SJCRH30 (cell line): Measurements from ENCODE around the gene GPRIN2. TPM values are rescaled to one million over a fixed set of nuclear protein-coding genes. Genes with fewer than 3 reads are reported as not detected.

Experiments used
- DNase-seq, 2 experiments: peaks; one replicate each; pipeline ENCODE4 v3.0.0-alpha.2; 2015 to 2020
- H3K27ac ChIP-seq: fragments of 250-450 bp; sonication (Bioruptor Pico); 2 replicates; pipeline ENCODE4 v1.5.1; 2020; ENCODE audit warnings: mild to moderate bottlenecking, moderate library complexity
- H3K27me3 ChIP-seq: fragments of 250-450 bp; sonication (Bioruptor Pico); 2 replicates; pipeline ENCODE4 v1.5.1; 2020; ENCODE audit warnings: mild to moderate bottlenecking, moderate library complexity
- H3K36me3 ChIP-seq: fragments of 250-450 bp; sonication (Bioruptor Pico); 2 replicates; pipeline ENCODE4 v1.5.1; 2020; ENCODE audit warnings: mild to moderate bottlenecking, moderate library complexity
- H3K4me1 ChIP-seq: fragments of 250-450 bp; sonication (Bioruptor Pico); 2 replicates; pipeline ENCODE4 v1.5.1; 2020; ENCODE audit warnings: mild to moderate bottlenecking, moderate library complexity
- H3K4me3 ChIP-seq: fragments of 250-450 bp; sonication (Bioruptor Pico); 2 replicates; pipeline ENCODE4 v1.5.1; 2020; ENCODE audit warnings: mild to moderate bottlenecking, moderate library complexity
- H3K9me3 ChIP-seq: fragments of 250-450 bp; sonication (Bioruptor Pico); replicated peaks from 2 replicates; pipeline ENCODE4 v1.5.1; 2020; ENCODE audit warnings: mild to moderate bottlenecking, moderate library complexity
- total RNA-seq: library from RNA; depleted of rRNA; stranded (reverse); fragments of >200 nt; shearing (Covaris generic); gene quantifications from 2 replicates; pipeline ENCODE4 v1.2.3, GENCODE V29; 2014

The GPRIN2 gene
- total RNA-seq, 1 experiment from 2014 or later: not detected

- Histone ChIP-seq H3K9me3 (no peaks in the 10 kb centered on the region), H3K27ac (no peak overlapping the region), H3K36me3 (no peaks in the 10 kb centered on the region), H3K27me3 (no peaks in the 10 kb centered on the region), H3K4me3 (no peak overlapping the region), H3K4me1 (peaks cover 25% of the 10 kb centered on the region)
- no peak for DNase-seq
These were observed 30.4 kb downstream of the GPRIN2 start for GRCh38 chr10:46525824-46526681.

GRCh38 chr10:46525177-46525823 lies 31.2 kb downstream of the GPRIN2 start:
- Histone ChIP-seq H3K27ac (peak overlapping the region; percentile 82; the same call in 1 of the 2 replicates), H3K9me3 (no peaks in the 10 kb centered on the region), H3K4me3 (no peak overlapping the region), H3K27me3 (no peaks in the 10 kb centered on the region), H3K4me1 (peaks cover 32% of the 10 kb centered on the region), H3K36me3 (no peaks in the 10 kb centered on the region)
- peak in 1 of 2 experiments; percentile 14 for DNase-seq

GRCh38 chr10:46524472-46525176 lies 31.8 kb downstream of the GPRIN2 start:
- H3K27me3 ChIP-seq: no peaks in the 10 kb centered on the region
- no peaks in the 10 kb centered on the region for H3K9me3 ChIP-seq
- DNase-seq: peak; percentile 43 to 45
- no peaks in the 10 kb centered on the region for H3K36me3 ChIP-seq
- peak overlapping the region; percentile 13; the same call in 1 of the 2 replicates for H3K4me3 ChIP-seq
- H3K27ac ChIP-seq: peak overlapping the region; percentile 82
- H3K4me1 ChIP-seq: peaks cover 35% of the 10 kb centered on the region

GRCh38 chr10:46523962-46524471 lies 32.4 kb downstream of the GPRIN2 start:
- Histone ChIP-seq H3K4me3 (peak overlapping the region; percentile 13; the same call in 1 of the 2 replicates), H3K27ac (peak overlapping the region; percentile 82), H3K27me3 (no peaks in the 10 kb centered on the region), H3K4me1 (peaks cover 35% of the 10 kb centered on the region), H3K9me3 (no peaks in the 10 kb centered on the region), H3K36me3 (no peaks in the 10 kb centered on the region)
- DNase-seq: peak in 1 of 2 experiments; percentile 23

- no peaks in the 10 kb centered on the region for H3K36me3 ChIP-seq
- H3K4me1 ChIP-seq: peaks cover 35% of the 10 kb centered on the region
- H3K9me3 ChIP-seq: no peaks in the 10 kb centered on the region
- peak overlapping the region; percentile 82 for H3K27ac ChIP-seq
- DNase-seq: peak; percentile 62 to 65
- no peak overlapping the region for H3K4me3 ChIP-seq
- H3K27me3 ChIP-seq: no peaks in the 10 kb centered on the region
These were observed 33.1 kb downstream of the GPRIN2 start for GRCh38 chr10:46523119-46523961.

GRCh38 chr10:46522295-46523118 lies 34.0 kb downstream of the GPRIN2 start:
- no peaks in the 10 kb centered on the region for H3K36me3 ChIP-seq
- H3K9me3 ChIP-seq: no peaks in the 10 kb centered on the region
- H3K27ac ChIP-seq: peak overlapping the region; percentile 82
- DNase-seq: no peak
- H3K27me3 ChIP-seq: no peaks in the 10 kb centered on the region
- H3K4me3 ChIP-seq: no peak overlapping the region
- H3K4me1 ChIP-seq: peaks cover 36% of the 10 kb centered on the region

GRCh38 chr10:46520941-46521340 lies 35.5 kb downstream of the GPRIN2 start:
- H3K36me3 ChIP-seq: no peaks in the 10 kb centered on the region
- H3K9me3 ChIP-seq: no peaks in the 10 kb centered on the region
- H3K27ac ChIP-seq: peak overlapping the region; percentile 55
- DNase-seq: peak; percentile 82 to 83
- H3K4me3 ChIP-seq: no peak overlapping the region
- H3K4me1 ChIP-seq: peaks cover 45% of the 10 kb centered on the region
- no peaks in the 10 kb centered on the region for H3K27me3 ChIP-seq

GRCh38 chr10:46520381-46520780 lies 36.1 kb downstream of the GPRIN2 start:
- peaks cover 45% of the 10 kb centered on the region for H3K4me1 ChIP-seq
- no peak for DNase-seq
- no peaks in the 10 kb centered on the region for H3K9me3 ChIP-seq

GRCh38 chr10:46518028-46518725 lies 38.3 kb downstream of the GPRIN2 start:
- Histone ChIP-seq H3K4me3 (no peak overlapping the region), H3K36me3 (no peaks in the 10 kb centered on the region), H3K4me1 (peaks cover 29% of the 10 kb centered on the region), H3K27me3 (no peaks in the 10 kb centered on the region), H3K9me3 (no peaks in the 10 kb centered on the region), H3K27ac (no peak overlapping the region)
- DNase-seq: no peak

More at GRCh38 chr10:46520381-46520780, 36.1 kb downstream of the GPRIN2 start:
- Histone ChIP-seq H3K27me3 (no peaks in the 10 kb centered on the region), H3K27ac (peak overlapping the region; percentile 55), H3K4me3 (no peak overlapping the region), H3K36me3 (no peaks in the 10 kb centered on the region)

- Histone ChIP-seq H3K27ac (peak overlapping the region; percentile 76), H3K27me3 (no peaks in the 10 kb centered on the region), H3K4me1 (peaks cover 26% of the 10 kb centered on the region), H3K36me3 (no peaks in the 10 kb centered on the region), H3K9me3 (no peaks in the 10 kb centered on the region), H3K4me3 (no peak overlapping the region)
- DNase-seq: no peak
These were observed 38.9 kb downstream of the GPRIN2 start for GRCh38 chr10:46517541-46517940.

GRCh38 chr10:46516660-46517416 lies 39.6 kb downstream of the GPRIN2 start:
- H3K27me3 ChIP-seq: no peaks in the 10 kb centered on the region
- H3K4me1 ChIP-seq: peaks cover 26% of the 10 kb centered on the region
- H3K27ac ChIP-seq: peak overlapping the region; percentile 76
- no peak overlapping the region for H3K4me3 ChIP-seq
- no peaks in the 10 kb centered on the region for H3K9me3 ChIP-seq
- no peaks in the 10 kb centered on the region for H3K36me3 ChIP-seq
- peak; percentile 55 to 64 for DNase-seq

- H3K9me3 ChIP-seq: no peaks in the 10 kb centered on the region
- H3K27me3 ChIP-seq: no peaks in the 10 kb centered on the region
- peaks cover 18% of the 10 kb centered on the region; the same call in 1 of the 2 replicates for H3K4me1 ChIP-seq
- no peak for DNase-seq
- no peak overlapping the region for H3K27ac ChIP-seq
- no peaks in the 10 kb centered on the region for H3K36me3 ChIP-seq
- H3K4me3 ChIP-seq: no peak overlapping the region
These were observed 40.7 kb downstream of the GPRIN2 start for GRCh38 chr10:46515793-46516192.
